ACHN (cell line): ENCODE results near the gene HIPK2.
A peak's percentile ranks its signal among the peaks of the same experiment; 100 is the strongest.

ENCODE experiments used
- DNase-seq: peaks from one replicate; pipeline ENCODE4 v3.0.0-alpha.2; 2015
- in situ Hi-C: cut with HindIII; loops from 2 replicates; pipeline ENCODE4 v1.10.0; 2017; ENCODE audit warnings: low sequenced_read_pairs, low pct_ligation_motif_present, low pct_unique_long_range_greater_than_20kb

HIPK2 gene

GRCh38 chr7:139777948-139778841, at the start of gene HIPK2:
Gene HIPK2 (minus strand): TSS chr7:139777998. CDS start chr7:139777623, 375 bp downstream.
- in situ Hi-C loops, result no loop called here
- DNase-seq, result peak; percentile 89

DNA sequence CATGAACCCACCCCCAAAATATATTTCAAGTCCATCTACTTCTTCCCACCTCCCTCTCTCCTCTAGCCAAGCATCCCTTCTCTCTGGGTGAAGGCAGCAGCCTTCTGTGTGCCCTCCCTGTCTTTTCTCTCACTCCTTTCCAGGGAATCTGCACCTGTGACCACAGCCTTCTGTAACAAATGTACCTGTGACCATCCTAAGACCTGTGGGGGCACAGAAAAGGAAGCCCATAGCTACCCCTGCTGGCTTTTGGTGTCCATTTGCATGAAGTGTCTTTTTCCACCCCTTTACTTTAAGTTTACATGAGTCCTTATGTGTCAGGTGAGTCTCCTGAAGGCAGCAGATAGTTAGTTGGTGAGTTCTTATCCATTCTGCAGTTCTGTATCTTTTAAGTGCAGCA, 49.2 kb upstream of the HIPK2 start:
- DNase-seq, result peak; percentile 16

DNA sequence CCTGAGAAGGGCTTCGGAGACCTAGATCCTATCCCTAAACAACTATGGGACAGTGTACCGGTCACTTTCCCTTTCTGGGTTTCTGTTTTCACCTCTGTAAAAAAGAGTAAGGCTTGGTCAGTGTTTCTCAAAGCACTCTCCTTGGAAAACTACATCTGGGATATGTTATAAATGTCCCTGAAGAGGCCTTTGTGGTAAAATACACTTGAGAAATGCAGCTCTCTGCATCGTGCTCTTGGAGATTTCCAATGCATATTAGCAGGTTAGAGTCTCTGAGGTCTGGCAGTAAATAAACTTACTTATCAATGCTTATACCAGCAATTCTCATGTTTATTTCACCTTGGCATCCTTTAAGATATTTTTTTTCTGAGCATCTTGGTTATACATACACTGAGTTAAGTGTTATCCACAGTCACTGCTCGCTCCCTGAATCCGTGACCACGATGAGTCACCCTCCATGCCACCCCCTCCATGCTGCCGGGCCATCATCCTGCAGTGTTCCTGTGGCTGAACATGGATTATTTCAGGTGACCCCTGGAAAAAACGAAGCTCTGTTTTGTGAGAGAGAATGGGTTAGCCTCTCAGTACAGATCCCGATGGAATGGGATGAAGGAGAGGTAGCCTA, 48.0 kb upstream of the HIPK2 start:
- peak; percentile 85 for DNase-seq
- in situ Hi-C loops, result no loop called here

More for the DNA sequence above, 49.2 kb upstream of the HIPK2 start:
- in situ Hi-C loops, result no loop called here

DNA sequence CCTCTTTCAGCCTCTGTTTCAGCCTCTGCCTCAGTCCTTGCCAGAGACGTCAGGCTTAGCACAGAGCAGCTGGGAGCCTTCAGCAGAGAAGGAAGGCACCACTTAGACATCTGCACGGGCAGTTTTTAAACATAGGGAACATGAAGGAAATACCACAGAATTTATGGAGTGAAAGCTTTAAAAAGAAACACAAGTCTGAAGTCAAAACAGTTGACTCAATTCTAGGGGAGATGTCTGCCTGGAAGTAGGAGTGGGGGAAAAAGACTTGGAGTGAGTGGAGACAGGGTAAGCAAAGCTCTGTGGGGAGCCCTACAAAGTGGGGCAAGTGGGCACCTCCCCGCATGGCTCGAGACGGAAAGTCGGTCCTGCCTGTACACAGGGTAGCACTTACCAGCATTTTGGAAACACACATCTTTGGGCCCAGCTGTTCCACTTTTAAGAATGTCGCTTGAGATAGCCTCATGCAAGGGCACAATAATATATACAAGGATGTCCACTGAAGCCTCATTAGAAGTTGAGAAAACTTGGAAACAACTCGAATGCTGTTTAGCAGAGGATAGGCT, 46.2 kb upstream of the HIPK2 start:
- in situ Hi-C loops, result no loop called here
- DNase-seq, result no peak

DNA sequence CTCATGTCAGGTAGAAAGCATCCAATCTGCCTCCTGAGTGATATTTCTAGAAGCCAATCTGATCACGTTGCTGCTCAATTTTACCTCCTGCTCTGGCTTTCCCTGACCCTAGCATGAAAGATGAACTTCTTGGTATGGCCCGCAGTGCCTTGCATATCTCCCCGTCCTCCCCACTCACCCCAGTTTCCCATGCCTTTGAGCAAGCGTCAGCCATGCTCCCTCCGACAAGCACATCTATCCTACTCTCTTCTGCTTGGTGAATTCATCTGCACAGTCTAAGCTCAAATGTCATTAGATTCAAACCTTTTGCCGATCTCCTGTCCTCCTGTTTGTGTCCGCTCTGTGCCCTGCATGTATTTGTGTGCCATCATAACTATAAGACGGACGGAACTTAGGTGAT, 45.1 kb upstream of the HIPK2 start:
- in situ Hi-C loops, result no loop called here
- DNase-seq, result no peak

- no peak for DNase-seq
- in situ Hi-C loops, result no loop called here
Measured at GRCh38 chr7:139821349-139822105, 43.7 kb upstream of the HIPK2 start.

GRCh38 chr7:139820089-139820488, 42.3 kb upstream of the HIPK2 start:
- in situ Hi-C loops, result no loop called here
- DNase-seq, result no peak

DNA sequence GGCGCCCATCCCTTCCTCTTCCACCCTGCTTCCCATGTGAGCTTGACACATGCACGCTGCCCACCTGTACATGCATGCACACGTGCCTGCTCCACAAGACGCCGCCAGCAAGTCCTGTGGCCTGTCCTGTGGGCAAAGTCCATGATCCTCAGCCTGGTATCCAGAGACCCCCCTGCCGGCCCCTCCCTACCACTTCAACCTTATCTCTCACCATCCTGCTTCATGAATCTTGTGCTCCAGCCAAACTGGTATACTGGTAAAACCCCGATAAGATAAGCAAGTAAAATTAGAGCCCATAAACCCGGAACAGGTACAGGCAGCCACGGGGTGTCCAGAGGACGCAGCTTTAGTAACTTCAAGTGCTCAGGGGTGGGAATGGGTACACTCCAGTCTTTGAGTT, 39.5 kb upstream of the HIPK2 start:
- in situ Hi-C loops, result no loop called here
- no peak for DNase-seq

GRCh38 chr7:139813689-139814088, 35.9 kb upstream of the HIPK2 start:
- in situ Hi-C loops, result no loop called here
- no peak for DNase-seq

GRCh38 chr7:139813151-139813550, 35.4 kb upstream of the HIPK2 start:
- in situ Hi-C loops, result no loop called here
- DNase-seq, result no peak

GRCh38 chr7:139811066-139811465, 33.3 kb upstream of the HIPK2 start:
- in situ Hi-C loops, result no loop called here
- DNase-seq, result no peak

- in situ Hi-C loops, result no loop called here
Measured at GRCh38 chr7:139808846-139809442, 31.1 kb upstream of the HIPK2 start.

GRCh38 chr7:139808427-139808826, 30.6 kb upstream of the HIPK2 start:
- in situ Hi-C loops, result no loop called here

More at GRCh38 chr7:139808846-139809442, 31.1 kb upstream of the HIPK2 start:
- DNase-seq, result no peak

DNA sequence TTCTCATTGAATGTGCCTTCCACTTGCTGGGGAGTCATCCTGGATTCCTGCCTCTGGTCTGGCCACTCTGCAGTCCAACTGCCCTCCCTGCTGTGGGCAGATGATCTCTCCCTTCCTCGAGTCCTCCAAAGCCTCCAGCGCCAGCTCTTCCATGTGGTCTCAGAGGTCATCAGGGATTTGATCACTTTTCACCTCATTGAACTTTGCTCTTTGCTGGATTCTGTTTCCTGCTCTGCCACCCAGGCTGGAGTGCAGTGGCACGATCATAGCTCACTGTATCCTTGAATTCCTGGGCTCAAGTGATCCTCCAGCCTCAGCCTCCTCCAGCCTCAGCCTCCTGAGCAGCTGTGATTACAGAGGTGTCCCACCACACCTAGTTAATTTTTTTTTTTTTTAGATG, 29.2 kb upstream of the HIPK2 start:
- DNase-seq, result no peak
- in situ Hi-C loops, result no loop called here

More at GRCh38 chr7:139808427-139808826, 30.6 kb upstream of the HIPK2 start:
- no peak for DNase-seq

DNA sequence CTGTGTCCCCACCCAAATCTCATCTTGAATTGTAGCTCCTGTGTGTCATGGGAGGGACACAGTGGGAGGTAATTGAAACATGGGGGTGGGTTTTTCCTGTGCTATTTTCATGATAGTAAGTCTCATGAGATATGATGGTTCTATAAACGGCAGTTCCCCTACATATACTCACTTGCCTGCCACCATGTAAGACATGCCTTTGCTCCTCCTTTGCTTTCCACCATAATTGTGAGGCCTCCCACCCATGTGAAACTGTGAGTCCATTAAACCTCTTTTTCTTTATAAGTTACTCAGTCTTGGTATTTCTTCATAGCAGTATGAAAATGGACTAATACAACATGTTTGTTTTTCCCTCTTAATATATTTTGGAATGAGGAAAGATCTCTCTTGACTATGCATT, 26.8 kb upstream of the HIPK2 start:
- in situ Hi-C loops, result no loop called here
- DNase-seq, result no peak

GRCh38 chr7:139799586-139799985, 21.8 kb upstream of the HIPK2 start:
- DNase-seq, result no peak
- in situ Hi-C loops, result no loop called here

- DNase-seq, result no peak
- in situ Hi-C loops, result no loop called here
Measured at GRCh38 chr7:139798892-139799291, 21.1 kb upstream of the HIPK2 start.

GRCh38 chr7:139798221-139798620, 20.4 kb upstream of the HIPK2 start:
- DNase-seq, result no peak
- in situ Hi-C loops, result no loop called here

DNA sequence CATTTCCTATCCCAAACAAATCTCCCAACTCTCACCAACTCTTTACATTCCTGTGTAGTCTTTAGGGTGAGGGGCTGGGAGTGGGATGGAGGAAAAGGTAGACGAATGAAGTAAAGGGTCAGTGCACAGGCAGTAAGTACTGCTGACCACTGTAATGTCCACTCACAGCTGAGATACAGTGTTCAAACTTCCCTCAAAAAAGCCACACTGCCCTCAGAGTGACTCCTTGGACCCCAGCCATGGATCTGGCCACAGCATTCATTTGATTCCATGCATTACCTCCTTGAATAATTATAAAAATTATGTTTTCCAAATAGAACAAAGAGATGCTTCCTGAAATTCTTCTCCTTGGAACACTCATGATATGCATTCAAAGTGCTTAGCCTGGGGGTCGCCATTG, 19.8 kb upstream of the HIPK2 start:
- DNase-seq, result no peak
- in situ Hi-C loops, result no loop called here
